H9 (cell line): Measurements from ENCODE around the gene TTC7B. TPM values are rescaled to one million over a fixed set of nuclear protein-coding genes. Genes with fewer than 3 reads are reported as not detected.

ENCODE experiments used
- DNase-seq: peaks from one replicate; pipeline ENCODE4 v3.0.0-alpha.2; 2017
- H2AFZ ChIP-seq: one replicate; pipeline ENCODE4 v1.6.1; 2013; ENCODE audit warnings: mild to moderate bottlenecking, low read length, control low read depth, moderate library complexity
- H2AK5ac ChIP-seq: 2 replicates; pipeline ENCODE4 v1.6.1; 2013; ENCODE audit warnings: low read length, control low read depth, mixed read lengths; ENCODE audit not compliant: insufficient read length
- H2BK120ac ChIP-seq: one replicate; pipeline ENCODE4 v1.6.1; 2013; ENCODE audit warnings: low read depth, mild to moderate bottlenecking, low read length, control low read depth, inconsistent platforms; ENCODE audit not compliant: poor library complexity, severe bottlenecking
- H2BK12ac ChIP-seq: 2 replicates; pipeline ENCODE4 v1.6.1; 2013; ENCODE audit warnings: low read length, control low read depth, mixed read lengths, low read depth; ENCODE audit not compliant: insufficient read length
- H2BK15ac ChIP-seq: 2 replicates; pipeline ENCODE4 v1.6.1; 2013; ENCODE audit warnings: low read depth, low read length, control low read depth
- H2BK20ac ChIP-seq: one replicate; pipeline ENCODE4 v1.6.1; 2013; ENCODE audit warnings: low read depth, mild to moderate bottlenecking, low read length, control low read depth, inconsistent platforms; ENCODE audit not compliant: poor library complexity, severe bottlenecking
- H2BK5ac ChIP-seq: 2 replicates; pipeline ENCODE4 v1.6.1; 2013; ENCODE audit warnings: low read length, control low read depth, mixed read lengths; ENCODE audit not compliant: insufficient read length
- H3K14ac ChIP-seq: 2 replicates; pipeline ENCODE4 v1.6.1; 2013; ENCODE audit warnings: low read length, control low read depth; ENCODE audit not compliant: insufficient read depth
- H3K18ac ChIP-seq: 2 replicates; pipeline ENCODE4 v1.6.1; 2013; ENCODE audit warnings: low read depth, mild to moderate bottlenecking, mixed read lengths, low read length, control low read depth; ENCODE audit not compliant: insufficient read length
- H3K23ac ChIP-seq: 2 replicates; pipeline ENCODE4 v1.6.1; 2013; ENCODE audit warnings: low read length, control low read depth, mixed read lengths, low read depth; ENCODE audit not compliant: insufficient read length
- H3K23me2 ChIP-seq: 2 replicates; pipeline ENCODE4 v1.6.1; 2013; ENCODE audit warnings: low read depth, mild to moderate bottlenecking, mixed read lengths, low read length, control low read depth; ENCODE audit not compliant: insufficient read length, poor library complexity, severe bottlenecking
- H3K27ac ChIP-seq: 2 replicates; pipeline ENCODE4 v1.5.1; 2013; ENCODE audit warnings: low read length, control low read depth, mixed read lengths, low read depth; ENCODE audit not compliant: insufficient read length
- H3K27me3 ChIP-seq: 2 replicates; pipeline ENCODE4 v1.6.1; 2013; ENCODE audit warnings: low read length, control low read depth, inconsistent platforms; ENCODE audit not compliant: insufficient read depth
- H3K4ac ChIP-seq: 2 replicates; pipeline ENCODE4 v1.6.1; 2013; ENCODE audit warnings: low read depth, mild to moderate bottlenecking, control low read depth, inconsistent platforms, low read length, moderate library complexity
- H3K4me1 ChIP-seq: 2 replicates; pipeline ENCODE4 v1.6.1; 2013; ENCODE audit warnings: low read length, control low read depth, inconsistent platforms; ENCODE audit not compliant: insufficient read depth
- H3K4me2 ChIP-seq: 2 replicates; pipeline ENCODE4 v1.6.1; 2013; ENCODE audit warnings: low read length, control low read depth, mixed read lengths; ENCODE audit not compliant: insufficient read length, insufficient read depth
- H3K56ac ChIP-seq: 2 replicates; pipeline ENCODE4 v1.6.1; 2013; ENCODE audit warnings: low read depth, mild to moderate bottlenecking, mixed read lengths, low read length, control low read depth; ENCODE audit not compliant: insufficient read length
- H3K79me1 ChIP-seq: 2 replicates; pipeline ENCODE4 v1.6.1; 2013; ENCODE audit warnings: low read depth, mild to moderate bottlenecking, moderate library complexity, low read length, control low read depth, inconsistent platforms; ENCODE audit not compliant: insufficient read depth, poor library complexity, severe bottlenecking
- H3K79me2 ChIP-seq: 2 replicates; pipeline ENCODE4 v1.6.1; 2013; ENCODE audit warnings: low read length, control low read depth, inconsistent platforms; ENCODE audit not compliant: insufficient read depth
- H3K9ac ChIP-seq: 2 replicates; pipeline ENCODE4 v1.6.1; 2013; ENCODE audit warnings: low read length, control low read depth, mixed read lengths; ENCODE audit not compliant: insufficient read length; ENCODE audit errors: extremely low read depth
- H3K9me3 ChIP-seq: one replicate; pipeline ENCODE4 v1.6.1; 2013; ENCODE audit warnings: low read depth, low read length, inconsistent platforms; ENCODE audit not compliant: control insufficient read depth
- H3T11ph ChIP-seq: one replicate; pipeline ENCODE4 v1.6.1; 2013; ENCODE audit warnings: mild to moderate bottlenecking, low read length, control low read depth, inconsistent platforms
- H4K20me1 ChIP-seq: one replicate; pipeline ENCODE4 v1.6.1; 2013; ENCODE audit not compliant: control insufficient read depth, insufficient read length, insufficient read depth
- H4K5ac ChIP-seq: 2 replicates; pipeline ENCODE4 v1.6.1; 2013; ENCODE audit warnings: low read depth, mild to moderate bottlenecking, mixed read lengths, low read length, control low read depth; ENCODE audit not compliant: insufficient read length
- H4K8ac ChIP-seq: replicated peaks from 2 replicates; pipeline ENCODE4 v1.6.1; 2013; ENCODE audit warnings: low read length, control low read depth, mixed read lengths, low read depth; ENCODE audit not compliant: insufficient read length
- H4K91ac ChIP-seq: 2 replicates; pipeline ENCODE4 v1.6.1; 2013; ENCODE audit warnings: low read depth, mild to moderate bottlenecking, moderate library complexity, mixed read lengths, low read length, control low read depth; ENCODE audit not compliant: insufficient read length
- H3K27ac Mint-ChIP-seq, 3 experiments: 2 replicates in 2 of 3; 3 replicates in 1 of 3; pipeline ENCODE4 v1.8.0; 2020 to 2021; ENCODE audit warnings: mixed read lengths in 3 of 3, mild to moderate bottlenecking in 1 of 3, moderate library complexity in 1 of 3
- H3K27me3 Mint-ChIP-seq: 2 replicates; pipeline ENCODE4 v1.8.0; 2021; ENCODE audit warnings: low read depth, mild to moderate bottlenecking, moderate library complexity, mixed read lengths
- H3K36me3 Mint-ChIP-seq, 3 experiments: 2 replicates in 2 of 3; 3 replicates in 1 of 3; pipeline ENCODE4 v1.8.0; 2020 to 2021; ENCODE audit warnings: low read depth in 3 of 3, mixed read lengths in 3 of 3; ENCODE audit not compliant: insufficient read depth in 1 of 3
- H3K4me1 Mint-ChIP-seq, 2 experiments: 2 replicates each; pipeline ENCODE4 v1.8.0; 2020; ENCODE audit warnings: mixed read lengths in 2 of 2
- H3K4me3 Mint-ChIP-seq, 2 experiments: 2 replicates in 1 of 2; 3 replicates in 1 of 2; pipeline ENCODE4 v1.8.0; 2020 to 2021; ENCODE audit warnings: mild to moderate bottlenecking in 2 of 2, mixed read lengths in 2 of 2, moderate library complexity in 1 of 2
- H3K9me3 Mint-ChIP-seq, 2 experiments: 2 replicates in 1 of 2; 3 replicates in 1 of 2; pipeline ENCODE4 v1.8.0; 2020; ENCODE audit warnings: mild to moderate bottlenecking in 2 of 2, mixed read lengths in 2 of 2, moderate library complexity in 1 of 2
- WGBS: extraction: QIAGEN DNeasy Blood & Tissue Kit; methylation state at CpG from one replicate; pipeline ENCODE4 v1.1.7; 2013; ENCODE audit warnings: missing lambda C conversion rate, low lambda C conversion rate, mixed read lengths; ENCODE audit not compliant: insufficient read length; ENCODE audit errors: extremely low coverage; 5-methylcytosine and 5-hydroxymethylcytosine counted together
- total RNA-seq: library from RNA; stranded (reverse); gene quantifications from 2 replicates; pipeline ENCODE4 v1.2.1, GENCODE V29; 2021
- TF ChIP-seq, protein P1 (sequence below): fragments of 200-600 bp; sonication (generic); conservative IDR thresholded peaks from 3 replicates; pipeline ENCODE4 v1.8.0; 2021; ENCODE audit warnings: antibody characterized with exemption, mild to moderate bottlenecking

Gene TTC7B
- total RNA-seq, 1 experiment from 2014 or later: 33.7 TPM

GRCh38 chr14:90564496-90564895 lies 251.7 kb downstream of the TTC7B start:
- Histone ChIP-seq H2BK120ac (no peak overlapping the region), H3K27me3 (no peaks in the 10 kb centered on the region), H3K4me1 (peaks cover 6% of the 10 kb centered on the region; the same call in 1 of the 2 replicates), H2BK12ac (no peak overlapping the region), H3K23ac (no peak overlapping the region), H3K14ac (no peak overlapping the region), H4K8ac (no peak overlapping the region), H3K23me2 (no peaks in the 10 kb centered on the region), H3K79me1 (no peaks in the 10 kb centered on the region), H2AK5ac (no peak overlapping the region), H3K4me2 (no peak overlapping the region), H4K91ac (no peak overlapping the region), H3T11ph (no peak overlapping the region), H3K9ac (no peak overlapping the region), H4K5ac (no peak overlapping the region), H4K20me1 (no peaks in the 10 kb centered on the region), H2AFZ (no peak overlapping the region), H3K9me3 (no peaks in the 10 kb centered on the region), H3K79me2 (no peaks in the 10 kb centered on the region), H3K4ac (no peak overlapping the region), H2BK20ac (no peak overlapping the region), H3K18ac (no peak overlapping the region), H3K56ac (no peak overlapping the region), H2BK15ac (no peak overlapping the region), H2BK5ac (no peak overlapping the region), H3K27ac (no peak overlapping the region)
- no peaks in the 10 kb centered on the region for H3K27me3 Mint-ChIP-seq
- H3K9me3 Mint-ChIP-seq: no peaks in the 10 kb centered on the region
- no peak overlapping the region for H3K4me3 Mint-ChIP-seq
- no CpG with 5 or more reads among the region's 4 CpGs for WGBS
- no peak for DNase-seq
- peaks cover 0 to 2% (median 0%) of the 10 kb centered on the region in 3 experiments; a peak in 2 of 7 replicates for H3K36me3 Mint-ChIP-seq
- 0 out of 7 replicates have a peak overlapping the region, but pooled peaks of 1 of the 3 experiments have one; percentile 22 for H3K27ac Mint-ChIP-seq
- peaks cover 31 to 39% of the 10 kb centered on the region in 2 experiments for H3K4me1 Mint-ChIP-seq
- TF ChIP-seq, protein P1, sequence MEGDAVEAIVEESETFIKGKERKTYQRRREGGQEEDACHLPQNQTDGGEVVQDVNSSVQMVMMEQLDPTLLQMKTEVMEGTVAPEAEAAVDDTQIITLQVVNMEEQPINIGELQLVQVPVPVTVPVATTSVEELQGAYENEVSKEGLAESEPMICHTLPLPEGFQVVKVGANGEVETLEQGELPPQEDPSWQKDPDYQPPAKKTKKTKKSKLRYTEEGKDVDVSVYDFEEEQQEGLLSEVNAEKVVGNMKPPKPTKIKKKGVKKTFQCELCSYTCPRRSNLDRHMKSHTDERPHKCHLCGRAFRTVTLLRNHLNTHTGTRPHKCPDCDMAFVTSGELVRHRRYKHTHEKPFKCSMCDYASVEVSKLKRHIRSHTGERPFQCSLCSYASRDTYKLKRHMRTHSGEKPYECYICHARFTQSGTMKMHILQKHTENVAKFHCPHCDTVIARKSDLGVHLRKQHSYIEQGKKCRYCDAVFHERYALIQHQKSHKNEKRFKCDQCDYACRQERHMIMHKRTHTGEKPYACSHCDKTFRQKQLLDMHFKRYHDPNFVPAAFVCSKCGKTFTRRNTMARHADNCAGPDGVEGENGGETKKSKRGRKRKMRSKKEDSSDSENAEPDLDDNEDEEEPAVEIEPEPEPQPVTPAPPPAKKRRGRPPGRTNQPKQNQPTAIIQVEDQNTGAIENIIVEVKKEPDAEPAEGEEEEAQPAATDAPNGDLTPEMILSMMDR: no peak
